GM18526 (cell line): Measurements from ENCODE around the gene MAMDC4.

Source experiments
- POLR2A ChIP-seq: IDR thresholded peaks from 3 replicates; pipeline ENCODE4 v1.6.1; 2011; ENCODE audit not compliant: insufficient read length; ENCODE audit errors: extremely low read depth

Gene MAMDC4

GRCh38 chr9:136855461-136856078 is 3.4 kb downstream of the MAMDC4 start:
- no peak for TF ChIP-seq POLR2A

- TF ChIP-seq POLR2A, result no peak
Measured at GRCh38 chr9:136856079-136856476, 3.9 kb downstream of the MAMDC4 start.

DNA sequence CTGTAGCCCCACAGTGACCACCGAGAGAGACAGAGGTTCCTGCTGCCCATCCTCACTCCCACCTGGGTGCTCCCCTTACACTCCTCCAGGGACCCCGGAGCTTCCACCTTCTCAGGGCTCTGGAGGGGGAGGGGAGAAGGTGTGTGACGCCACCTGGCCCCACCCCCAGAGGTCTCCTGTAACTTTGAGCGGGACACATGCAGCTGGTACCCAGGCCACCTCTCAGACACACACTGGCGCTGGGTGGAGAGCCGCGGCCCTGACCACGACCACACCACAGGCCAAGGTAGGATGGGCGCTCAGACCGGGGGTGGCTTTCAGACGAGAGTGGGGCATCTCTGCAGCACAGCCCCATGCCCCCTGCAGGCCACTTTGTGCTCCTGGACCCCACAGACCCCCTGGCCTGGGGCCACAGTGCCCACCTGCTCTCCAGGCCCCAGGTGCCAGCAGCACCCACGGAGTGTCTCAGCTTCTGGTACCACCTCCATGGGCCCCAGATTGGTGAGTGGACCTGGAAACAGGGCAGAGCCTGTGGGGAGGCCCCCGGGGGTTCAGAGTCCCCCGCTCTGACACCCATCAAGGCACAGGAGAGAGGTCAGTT is 4.5 kb downstream of the MAMDC4 start:
- TF ChIP-seq POLR2A, result no peak

- no peak for TF ChIP-seq POLR2A
Measured at GRCh38 chr9:136857166-136857565, 5.0 kb downstream of the MAMDC4 start.

GRCh38 chr9:136857581-136858412 is 5.7 kb downstream of the MAMDC4 start:
- no peak for TF ChIP-seq POLR2A

GRCh38 chr9:136858452-136858843 is 6.3 kb downstream of the MAMDC4 start:
- no peak for TF ChIP-seq POLR2A

DNA sequence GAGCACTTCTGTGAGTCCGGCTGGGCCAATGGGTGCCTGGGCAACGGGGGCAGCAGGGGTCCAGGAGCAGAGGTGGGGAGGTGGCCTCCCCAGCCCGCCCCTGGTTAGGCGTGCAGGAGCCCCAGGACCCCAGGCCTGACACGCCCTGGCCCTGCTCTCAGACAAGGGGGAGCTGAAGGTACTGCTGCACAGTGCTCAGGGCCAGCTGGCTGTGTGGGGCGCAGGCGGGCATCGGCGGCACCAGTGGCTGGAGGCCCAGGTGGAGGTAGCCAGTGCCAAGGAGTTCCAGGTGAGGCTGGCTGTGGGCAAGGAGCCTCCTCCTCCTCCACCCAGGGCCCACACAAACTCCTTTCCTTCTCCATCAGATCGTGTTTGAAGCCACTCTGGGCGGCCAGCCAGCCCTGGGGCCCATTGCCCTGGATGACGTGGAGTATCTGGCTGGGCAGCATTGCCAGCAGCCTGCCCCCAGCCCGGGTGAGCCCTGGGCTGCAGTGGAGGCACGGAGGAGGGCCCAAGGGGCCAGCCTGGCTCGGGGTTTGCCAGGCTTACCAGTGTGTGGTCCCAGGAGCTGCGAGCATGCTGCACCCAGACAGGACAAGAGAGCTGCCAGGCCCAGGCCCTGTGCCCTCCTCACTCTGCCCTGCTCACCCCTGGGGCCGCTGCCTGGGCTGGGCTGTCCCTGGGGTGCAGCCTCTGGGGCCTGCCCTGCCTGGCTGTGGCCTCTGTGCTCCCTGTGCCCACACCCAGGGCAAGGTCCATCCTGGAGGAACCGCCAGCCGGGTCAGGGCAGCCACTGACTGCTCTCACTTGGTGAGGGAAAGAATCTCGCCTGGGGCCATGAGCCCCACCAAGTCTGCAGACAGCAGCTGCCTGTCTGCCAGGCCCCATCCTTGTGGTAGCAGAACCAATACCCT is 7.0 kb downstream of the MAMDC4 start:
- no peak for TF ChIP-seq POLR2A

DNA sequence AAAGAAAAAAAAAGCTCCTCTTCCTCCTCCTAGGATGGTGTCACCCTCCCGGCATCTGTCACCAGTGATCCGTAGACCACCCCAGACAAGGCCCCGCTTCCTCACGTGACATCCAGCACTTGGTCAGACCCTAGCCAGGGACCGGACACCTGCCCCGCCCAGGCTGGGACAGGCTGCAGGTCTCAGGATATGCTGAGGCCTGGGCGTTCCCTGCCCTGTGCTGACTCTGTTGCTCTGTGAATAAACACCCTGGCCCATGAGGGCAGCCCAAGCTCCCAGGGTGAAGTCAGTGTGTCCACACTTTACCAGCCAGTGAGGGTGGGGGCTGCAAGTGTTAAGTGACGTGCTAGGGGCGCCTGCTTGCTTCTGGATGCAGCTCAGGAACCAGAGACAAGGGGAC is 8.4 kb downstream of the MAMDC4 start:
- TF ChIP-seq POLR2A, result no peak

DNA sequence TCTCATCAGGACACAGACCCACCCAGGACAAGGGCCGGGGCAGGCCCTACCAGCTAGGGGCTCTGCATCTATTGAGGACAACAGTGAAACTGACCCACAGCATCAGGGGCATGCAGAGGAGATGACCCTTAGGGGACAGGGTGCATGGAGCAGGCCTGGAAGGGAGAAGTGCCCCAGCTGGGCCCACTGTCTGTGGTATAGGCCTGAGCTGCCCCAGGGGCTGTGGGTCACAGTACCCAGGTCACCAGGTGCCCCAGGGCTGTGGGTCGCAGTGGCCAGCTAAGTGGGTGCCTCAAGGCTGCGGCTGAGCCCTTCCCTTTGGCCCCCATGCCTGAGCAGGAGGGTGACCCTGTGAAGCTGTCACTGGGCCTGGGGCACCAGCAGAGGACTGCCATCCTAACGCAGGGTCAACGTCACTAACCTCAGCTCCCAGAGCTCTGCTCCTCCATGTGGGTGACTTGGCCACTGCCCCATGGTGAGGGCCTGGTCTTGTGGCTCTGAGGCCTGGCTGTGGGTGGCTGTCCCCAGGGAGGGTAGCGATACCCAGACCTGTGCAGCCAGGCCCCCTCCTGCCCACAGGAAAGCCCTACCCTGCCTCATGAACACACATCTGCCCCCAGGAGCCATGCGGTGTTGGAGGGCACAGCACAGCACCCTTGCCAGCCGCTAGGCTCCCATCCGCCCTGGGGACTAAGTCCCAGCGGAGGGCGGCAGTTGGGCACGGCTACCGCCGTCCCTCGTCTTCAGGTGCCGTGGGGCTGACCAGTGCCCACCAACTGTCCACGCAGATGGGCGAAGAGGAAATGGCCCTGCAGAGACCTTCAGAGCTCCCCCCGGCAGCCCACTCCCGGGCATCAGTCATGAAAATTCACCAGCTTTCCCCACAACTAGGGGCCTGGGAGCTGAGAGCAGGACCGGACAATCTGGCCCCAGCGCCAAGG is 9.1 kb downstream of the MAMDC4 start:
- TF ChIP-seq POLR2A, result no peak

GRCh38 chr9:136861874-136862457 is 9.8 kb downstream of the MAMDC4 start:
- TF ChIP-seq POLR2A, result no peak

DNA sequence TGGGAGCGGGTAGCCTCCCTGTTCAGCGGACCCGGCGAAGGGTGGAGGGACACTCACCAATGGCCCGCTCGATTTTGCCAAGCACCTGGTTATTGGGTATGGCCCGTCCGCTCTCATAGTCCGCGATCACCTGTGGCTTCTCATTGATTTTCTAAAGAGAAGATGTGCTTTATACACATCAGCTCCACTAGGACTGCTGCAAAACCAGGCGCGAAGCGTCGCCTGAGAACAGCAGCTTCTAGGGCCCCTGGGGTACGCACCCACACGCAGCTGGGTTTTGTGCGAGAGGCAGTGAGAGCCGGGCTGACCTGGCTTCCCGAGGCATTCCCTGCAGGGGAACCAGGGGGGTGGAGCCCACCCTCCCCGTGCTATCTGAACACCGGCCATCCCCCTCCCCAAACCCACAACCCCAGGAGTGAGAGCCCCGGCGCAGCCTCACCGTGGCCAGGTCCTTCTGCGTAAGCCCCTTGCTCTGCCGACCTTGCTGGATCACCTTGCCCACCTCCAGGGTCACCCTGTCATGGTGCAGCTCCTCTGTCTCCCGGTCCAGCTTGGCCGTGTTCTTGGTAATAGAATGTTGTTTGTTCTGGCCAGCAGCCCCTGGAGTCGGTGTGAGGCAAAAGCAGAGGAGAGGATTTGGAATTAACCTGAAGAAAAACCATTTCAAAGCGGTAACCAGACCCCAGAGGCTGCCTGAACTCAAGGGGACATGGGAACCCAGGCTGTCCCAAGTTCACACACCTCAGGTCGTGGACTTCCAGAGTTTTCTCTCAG is 10.9 kb downstream of the MAMDC4 start:
- no peak for TF ChIP-seq POLR2A

DNA sequence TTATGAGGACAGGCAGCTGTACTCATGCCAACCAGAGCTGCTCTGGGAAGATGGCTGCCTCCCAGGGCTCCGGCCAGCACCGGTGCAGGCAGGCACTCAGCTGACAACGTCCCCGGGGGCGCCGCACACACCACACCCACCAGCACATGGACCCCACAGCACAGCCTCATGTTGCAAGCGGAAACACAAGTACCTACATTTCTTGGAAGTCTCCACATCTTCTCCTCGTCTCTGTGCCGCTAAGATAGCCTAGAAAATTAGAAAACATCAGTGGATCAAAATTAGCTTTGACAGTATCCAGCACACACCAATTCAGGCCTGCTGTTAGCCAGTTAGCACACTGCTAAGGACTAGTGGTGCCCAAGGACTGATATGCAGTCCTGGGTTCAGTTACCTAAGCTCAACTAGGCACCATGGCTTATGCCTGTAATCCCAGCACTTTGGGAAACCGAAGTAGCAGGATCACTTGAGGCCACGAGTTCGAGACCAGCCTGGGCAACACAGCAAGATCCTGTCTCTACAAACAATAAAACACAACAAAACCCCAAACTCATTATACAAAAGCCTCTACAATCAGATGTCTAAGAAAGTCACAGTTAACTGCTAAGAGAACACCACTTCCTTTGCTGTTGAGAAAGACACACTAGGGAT is 11.6 kb downstream of the MAMDC4 start:
- TF ChIP-seq POLR2A, result no peak
